IMR-90 (cell line): ENCODE measurements around the gene AGT. TPM values are rescaled to one million over a fixed set of nuclear protein-coding genes. Genes with fewer than 3 reads are reported as not detected.

ENCODE experiments used
- ATAC-seq: fragments of 200-7000 bp; cut with Tn5 transposase; 2 replicates; pipeline ENCODE4 v1.9.1; 2020; ENCODE audit warnings: low read depth, mild to moderate bottlenecking, moderate library complexity
- BruUV-seq: library from RNA; stranded (reverse); fragments of 400-500 nt; replicated peaks from 2 replicates; lab custom pipeline; 2021; lab: Mats Ljungman, UMichigan
- CTCF ChIA-PET: fragments of 300-600 bp; formaldehyde crosslinking; extraction: SDS; loops from one replicate; lab custom pipeline; 2021; ENCODE audit warnings: antibody characterized with exemption; lab: Yijun Ruan, JAX
- POLR2A ChIA-PET: fragments of 300-600 bp; sonication (Branson Sonifier 250); formaldehyde crosslinking; loops from one replicate; lab custom pipeline; 2022; ENCODE audit warnings: antibody characterized with exemption; ENCODE audit not compliant: unreplicated experiment; lab: Charles Lee
- DNase-seq: peaks from one replicate; pipeline ENCODE4 v3.0.0; 2013
- H2AFZ ChIP-seq: replicated peaks from 2 replicates; pipeline ENCODE3; 2013; ENCODE audit warnings: low read length, mild to moderate bottlenecking; ENCODE audit not compliant: poor library complexity
- H2AK5ac ChIP-seq: 2 replicates; pipeline ENCODE4 v1.6.1; 2013; ENCODE audit warnings: low read depth, low read length, inconsistent platforms
- H2AK9ac ChIP-seq: replicated peaks from 2 replicates; pipeline ENCODE3; 2013; ENCODE audit warnings: mild to moderate bottlenecking, low read depth, low read length, moderate library complexity; ENCODE audit not compliant: poor library complexity
- H2BK120ac ChIP-seq: 2 replicates; pipeline ENCODE4 v1.6.1; 2013; ENCODE audit warnings: low read depth, low read length, inconsistent platforms
- H2BK15ac ChIP-seq: 3 replicates; pipeline ENCODE4 v1.6.1; 2013; ENCODE audit warnings: low read depth, low read length, inconsistent platforms
- H2BK20ac ChIP-seq: 2 replicates; pipeline ENCODE4 v1.6.1; 2013; ENCODE audit warnings: low read depth, mild to moderate bottlenecking, inconsistent platforms, low read length, moderate library complexity
- H2BK5ac ChIP-seq: 2 replicates; pipeline ENCODE4 v1.6.1; 2013; ENCODE audit warnings: mild to moderate bottlenecking, low read depth, low read length, inconsistent platforms; ENCODE audit not compliant: poor library complexity, severe bottlenecking
- H3K14ac ChIP-seq: replicated peaks from 2 replicates; pipeline ENCODE4 v1.6.1; 2013; ENCODE audit warnings: low read depth, low read length, inconsistent platforms
- H3K18ac ChIP-seq: 2 replicates; pipeline ENCODE4 v1.6.1; 2013; ENCODE audit warnings: low read depth, low read length, control low read depth
- H3K23ac ChIP-seq: 2 replicates; pipeline ENCODE4 v1.6.1; 2013; ENCODE audit warnings: low read depth, low read length, inconsistent platforms
- H3K27ac ChIP-seq: 2 replicates; pipeline ENCODE4 v1.5.1; 2013; ENCODE audit warnings: mild to moderate bottlenecking, control low read depth, low read length; ENCODE audit not compliant: insufficient read depth
- H3K27me3 ChIP-seq: 2 replicates; pipeline ENCODE4 v1.6.1; 2013; ENCODE audit warnings: low read length; ENCODE audit not compliant: control insufficient read depth, insufficient read depth
- H3K36me3 ChIP-seq: 2 replicates; pipeline ENCODE4 v1.6.1; 2013; ENCODE audit warnings: low read length, mixed read lengths; ENCODE audit not compliant: control insufficient read depth, insufficient read depth
- H3K4ac ChIP-seq: 2 replicates; pipeline ENCODE4 v1.6.1; 2013; ENCODE audit warnings: low read depth, low read length, inconsistent platforms
- H3K4me1 ChIP-seq: 2 replicates; pipeline ENCODE4 v1.6.1; 2013; ENCODE audit warnings: low read length, mixed read lengths; ENCODE audit not compliant: control insufficient read depth, insufficient read depth
- H3K4me2 ChIP-seq: 2 replicates; pipeline ENCODE4 v1.6.1; 2013; ENCODE audit warnings: low read depth, mild to moderate bottlenecking, control low read depth, low read length, moderate library complexity
- H3K4me3 ChIP-seq: 2 replicates; pipeline ENCODE4 v1.5.1; 2013; ENCODE audit warnings: low read depth, mild to moderate bottlenecking, control low read depth, low read length, moderate library complexity; ENCODE audit not compliant: insufficient read depth
- H3K56ac ChIP-seq: 2 replicates; pipeline ENCODE4 v1.6.1; 2013; ENCODE audit warnings: low read length, inconsistent platforms; ENCODE audit not compliant: insufficient read depth; ENCODE audit errors: extremely low read depth
- H3K79me1 ChIP-seq, 2 experiments: 2 replicates each; pipeline ENCODE4 v1.6.1; 2013; ENCODE audit warnings: low read length in 2 of 2, inconsistent platforms in 1 of 2, low read depth in 1 of 2
- H3K9ac ChIP-seq: 2 replicates; pipeline ENCODE4 v1.6.1; 2013; ENCODE audit warnings: low read depth, low read length, control low read depth
- H3K9me1 ChIP-seq: 2 replicates; pipeline ENCODE4 v1.6.1; 2013; ENCODE audit warnings: low read length, inconsistent platforms; ENCODE audit not compliant: insufficient read depth
- H3K9me3 ChIP-seq: 2 replicates; pipeline ENCODE4 v1.6.1; 2013; ENCODE audit warnings: low read length; ENCODE audit not compliant: control insufficient read depth, insufficient read depth
- H4K20me1 ChIP-seq: 2 replicates; pipeline ENCODE4 v1.6.1; 2013; ENCODE audit warnings: low read length, inconsistent platforms; ENCODE audit not compliant: insufficient read depth
- H4K5ac ChIP-seq: 2 replicates; pipeline ENCODE4 v1.6.1; 2013; ENCODE audit warnings: mild to moderate bottlenecking, low read depth, low read length, control low read depth
- H4K8ac ChIP-seq, 2 experiments: 2 replicates each; pipeline ENCODE4 v1.6.1; 2013; ENCODE audit warnings: low read depth in 2 of 2, low read length in 2 of 2, control low read depth in 1 of 2, inconsistent platforms in 1 of 2
- H4K91ac ChIP-seq: 2 replicates; pipeline ENCODE4 v1.6.1; 2013; ENCODE audit warnings: low read depth, low read length, inconsistent platforms; ENCODE audit not compliant: insufficient read depth
- RCOR1 ChIP-seq: IDR thresholded peaks from 2 replicates; pipeline ENCODE4 v1.6.1; 2012; ENCODE audit warnings: mild to moderate bottlenecking, low read length, improper control_type of control experiment; ENCODE audit not compliant: insufficient replicate concordance
- WGBS, 2 experiments: methylation state at CpG; one replicate each; pipeline versions ENCODE4 v1.1.5 to v1.1.7; 2013; ENCODE audit warnings: missing lambda C conversion rate in 2 of 2; ENCODE audit not compliant: insufficient read length in 1 of 2; ENCODE audit errors: extremely low coverage in 2 of 2; 5-methylcytosine and 5-hydroxymethylcytosine counted together
- dilution Hi-C: fragments of 300-500 bp; cut with HindIII; formaldehyde crosslinking; loops from one replicate; pipeline ENCODE4 v1.14.3; 2018; ENCODE audit warnings: low sequenced_read_pairs; ENCODE audit not compliant: unreplicated experiment
- in situ Hi-C: fragments of 300-500 bp; cut with MboI; formaldehyde crosslinking; loops from 3 replicates; pipeline ENCODE4 v1.14.3; 2019; ENCODE audit warnings: low sequenced_read_pairs, inconsistent platforms, mixed read lengths
- intact Hi-C: fragments of 100-400 bp; cut with micrococcal nuclease; formaldehyde crosslinking; loops from 2 replicates; pipeline ENCODE4 v1.10.0; 2022
- polyA plus RNA-seq, 3 experiments: library from polyadenylated mRNA; depleted of rRNA; stranded (reverse); fragments of >200 nt; gene quantifications; 2 replicates each; pipeline ENCODE4 v1.2.3, GENCODE V29; 2012; ENCODE audit warnings: low replicate concordance in 1 of 3
- total RNA-seq: library from RNA; depleted of rRNA; stranded (reverse); fragments of >200 nt; gene quantifications from 2 replicates; pipeline ENCODE4 v1.2.3, GENCODE V29; 2012

The AGT gene
- total and polyA plus RNA-seq, 2 of the 4 experiments (the other 2 are of a cell fraction): 0.18 to 0.34 TPM

DNA sequence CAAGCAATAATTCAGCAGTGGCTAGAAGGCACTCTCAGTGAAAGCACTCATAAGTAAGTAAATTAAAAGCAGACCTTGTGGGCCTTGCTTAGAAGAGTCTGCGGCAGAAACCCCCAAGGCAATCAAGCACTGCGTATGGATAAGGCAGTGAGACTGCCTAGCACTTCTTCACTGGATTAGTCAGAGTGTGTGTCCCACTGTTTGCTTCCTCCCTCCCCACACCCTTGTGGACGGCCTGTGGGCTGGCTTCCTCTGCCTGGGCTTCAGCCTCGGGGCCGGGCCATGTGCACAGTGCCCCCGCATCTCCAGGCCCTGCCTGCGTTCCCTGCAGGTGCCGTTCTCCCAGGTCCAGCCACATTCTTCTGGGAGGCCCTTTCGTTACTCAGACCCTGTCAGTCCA, 23.8 kb downstream of the AGT start:
- H3K9ac ChIP-seq: no peak overlapping the region
- H3K27ac ChIP-seq: no peak overlapping the region
- H3K36me3 ChIP-seq: peaks cover 45% of the 10 kb centered on the region
- H3K4ac ChIP-seq: no peak overlapping the region
- DNase-seq: no peak
- no peak overlapping the region for H3K56ac ChIP-seq
- H3K9me3 ChIP-seq: no peaks in the 10 kb centered on the region
- ChIA-PET CTCF (no interaction called here), POLR2A (no interaction called here)
- no peak overlapping the region for H3K23ac ChIP-seq
- in situ Hi-C loops (no loop called here), dilution Hi-C loops (no loop called here), intact Hi-C loops (no loop called here)
- no peak overlapping the region for H4K8ac ChIP-seq
- H3K27me3 ChIP-seq: no peaks in the 10 kb centered on the region
- H3K79me1 ChIP-seq: no peaks in the 10 kb centered on the region
- H4K20me1 ChIP-seq: no peaks in the 10 kb centered on the region; the same call in 1 of the 2 replicates
- peak overlapping the region; percentile 56 for H2AFZ ChIP-seq
- H3K4me2 ChIP-seq: no peak overlapping the region
- H3K4me1 ChIP-seq: no peaks in the 10 kb centered on the region
- H3K14ac ChIP-seq: no peak overlapping the region
- ATAC-seq: no peak
- no peak for TF ChIP-seq RCOR1
- H3K4me3 ChIP-seq: no peak overlapping the region
- H2BK20ac ChIP-seq: no peak overlapping the region
- no peaks in the 10 kb centered on the region for H3K9me1 ChIP-seq
- H2BK120ac ChIP-seq: no peak overlapping the region
- no peak overlapping the region for H2BK15ac ChIP-seq
- no peak overlapping the region for H2AK5ac ChIP-seq
- BruUV-seq: no TSS peak
- H3K18ac ChIP-seq: no peak overlapping the region
- H2AK9ac ChIP-seq: no peak overlapping the region
- H2BK5ac ChIP-seq: no peak overlapping the region
- WGBS, 2 experiments: no CpG with 5 or more reads among the region's 9 CpGs
- no peak overlapping the region for H4K5ac ChIP-seq
- H4K91ac ChIP-seq: no peak overlapping the region
